HG02610 (cell line): ENCODE measurements around the gene CDSN.

Source experiments
- ATAC-seq: cut with Tn5 transposase; IDR thresholded peaks from one replicate; pipeline ENCODE4 v1.9.1; 2021; ENCODE audit warnings: mild to moderate bottlenecking, moderate library complexity; ENCODE audit not compliant: unreplicated experiment

Gene CDSN

DNA sequence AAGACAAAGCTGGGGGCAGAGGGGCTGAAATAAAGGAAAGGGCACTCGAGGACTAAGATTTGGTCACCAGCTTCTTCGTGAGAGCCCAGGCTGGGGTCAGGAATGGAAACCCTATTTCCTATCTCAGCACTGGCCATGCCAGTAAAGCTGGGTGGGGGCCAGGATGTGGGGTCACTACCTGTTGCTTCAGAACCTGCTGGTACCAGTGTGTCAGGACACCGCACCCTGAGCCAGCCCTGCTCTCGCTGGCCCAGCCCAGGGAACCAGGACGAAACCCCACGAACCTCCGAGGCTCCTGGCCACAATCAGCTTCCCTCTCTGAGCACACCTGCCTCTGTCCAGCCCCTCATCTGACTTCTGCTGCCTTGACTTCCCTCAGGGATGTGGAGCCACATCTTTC is 2.1 kb downstream of the CDSN start:
- no peak for ATAC-seq

DNA sequence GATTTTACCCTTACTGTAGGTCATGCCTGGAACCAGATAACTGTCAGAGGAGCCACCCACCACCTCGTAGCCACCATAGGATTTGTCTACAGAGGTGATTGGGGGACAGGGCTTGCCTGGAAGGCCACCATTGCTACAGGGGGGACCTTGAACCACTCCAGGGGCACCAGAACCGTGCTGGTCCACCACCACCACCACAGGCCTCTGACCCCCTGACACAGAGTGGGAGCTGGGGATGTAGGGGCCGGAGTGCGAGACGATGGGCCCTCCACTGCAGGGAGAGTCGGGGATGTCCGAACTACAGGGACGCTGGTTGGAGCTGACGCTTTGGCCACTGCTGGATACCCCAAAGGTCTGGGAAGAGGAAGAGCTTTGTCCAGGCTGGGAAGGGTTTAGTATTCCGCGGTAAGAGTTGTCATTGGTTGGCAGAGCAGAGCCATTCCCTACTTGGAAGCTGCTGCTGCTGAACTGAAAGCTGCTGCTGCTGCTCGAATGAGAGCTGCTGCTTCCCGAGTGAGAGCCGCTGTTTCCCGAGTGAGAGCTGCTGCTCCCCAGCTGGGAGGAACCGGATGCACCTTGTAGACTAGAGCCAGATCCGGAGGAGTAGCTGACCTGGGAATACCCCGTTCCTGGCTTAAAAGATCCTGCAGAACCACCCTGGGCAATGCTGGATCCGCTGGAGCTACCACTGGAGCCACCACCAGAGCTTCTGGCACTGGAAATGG is 3.4 kb downstream of the CDSN start:
- no peak for ATAC-seq

DNA sequence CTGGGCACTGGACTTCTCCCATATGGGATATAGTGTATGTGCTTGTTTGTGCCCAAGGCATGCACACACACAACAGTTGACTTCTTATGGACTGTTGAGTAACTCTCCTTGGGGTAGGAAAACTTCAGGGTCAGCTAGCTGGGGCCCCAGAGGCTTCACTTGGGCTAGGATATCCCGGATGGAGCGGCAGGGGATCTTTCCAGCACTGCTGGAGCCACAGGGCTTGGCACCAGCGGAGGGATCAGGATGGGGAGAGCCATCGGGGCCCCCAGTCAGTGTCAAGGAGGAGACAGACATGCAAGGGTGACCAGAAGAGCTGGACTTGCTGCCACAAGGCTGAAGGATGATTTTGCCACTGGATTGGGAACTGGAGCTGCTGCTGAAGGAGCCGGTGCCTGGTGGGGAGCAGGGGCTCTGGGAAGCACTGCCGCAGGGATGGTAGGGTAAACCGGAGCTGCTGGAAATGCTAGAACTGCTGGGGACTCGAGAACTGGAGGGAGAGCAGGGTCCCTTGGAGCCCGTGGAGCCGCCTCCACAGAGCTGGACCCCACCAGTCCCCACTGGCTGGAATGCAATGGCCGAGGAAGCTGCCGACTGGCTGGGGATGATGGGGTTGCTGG is 4.2 kb downstream of the CDSN start:
- ATAC-seq: no peak

DNA sequence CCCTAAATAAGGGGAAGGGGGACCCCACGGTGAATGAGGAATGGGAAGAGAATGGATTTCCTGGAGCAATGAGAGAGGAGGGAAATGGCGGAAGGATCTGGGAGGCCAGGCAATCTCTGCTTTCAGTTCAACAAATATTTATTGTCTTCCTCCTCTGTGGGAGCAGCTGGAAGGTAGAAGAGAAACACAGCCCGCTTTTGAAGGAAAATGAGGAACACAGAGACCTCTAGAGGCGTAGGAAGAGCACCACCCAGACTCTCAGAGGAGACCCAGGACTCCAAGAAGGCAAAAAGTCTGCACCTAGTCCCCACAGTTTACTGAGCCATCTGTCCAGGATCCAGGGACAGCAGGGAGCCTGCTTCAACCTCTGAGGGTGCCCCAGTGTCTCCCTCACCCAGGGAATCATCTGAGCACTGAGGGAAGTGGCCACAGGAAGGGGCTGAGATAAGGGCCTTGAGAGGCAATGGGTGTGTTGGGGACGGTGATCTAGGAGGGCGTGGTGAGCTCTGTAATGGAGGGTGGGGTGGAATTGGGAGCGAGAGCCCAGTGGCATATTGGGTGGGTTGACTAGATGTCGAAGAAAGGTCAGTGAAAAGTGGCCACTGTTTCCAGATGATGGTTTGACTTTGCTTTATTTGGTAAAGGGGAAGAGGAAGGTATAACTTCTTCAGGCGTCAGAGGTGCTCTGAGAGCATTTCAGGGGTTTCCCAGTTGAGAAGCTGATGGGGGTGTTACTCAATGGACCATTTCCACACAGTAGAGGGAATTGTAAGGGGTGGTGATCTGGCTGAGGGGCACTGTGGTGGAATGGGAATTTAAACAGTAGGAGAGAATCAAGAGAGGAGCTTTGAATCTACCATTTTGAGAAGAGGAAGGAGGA is 5.0 kb downstream of the CDSN start:
- no peak for ATAC-seq

DNA sequence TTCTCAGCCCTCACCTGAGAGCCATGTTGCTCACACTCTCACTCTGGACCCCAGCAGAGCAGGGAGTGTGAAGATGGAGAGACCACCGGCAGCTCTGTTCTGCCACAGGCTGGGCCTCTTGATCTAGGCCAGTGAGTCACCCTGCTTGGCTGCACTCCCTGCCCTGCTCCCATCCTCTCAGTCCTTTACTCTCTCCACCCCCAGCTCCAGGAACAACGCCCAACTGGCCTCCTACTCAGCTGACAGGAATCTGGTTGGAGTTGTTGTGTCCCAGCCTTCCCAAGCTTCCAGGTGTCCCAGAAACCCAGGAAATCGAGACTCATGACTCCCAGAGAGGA is 5.7 kb downstream of the CDSN start, which contains the start of gene PSORS1C1:
PSORS1C1 (plus strand) TSS at position 260 of the 338 bp plus-strand sequence. CDS start 14,833 bp downstream, outside the sequence.
- no peak for ATAC-seq

DNA sequence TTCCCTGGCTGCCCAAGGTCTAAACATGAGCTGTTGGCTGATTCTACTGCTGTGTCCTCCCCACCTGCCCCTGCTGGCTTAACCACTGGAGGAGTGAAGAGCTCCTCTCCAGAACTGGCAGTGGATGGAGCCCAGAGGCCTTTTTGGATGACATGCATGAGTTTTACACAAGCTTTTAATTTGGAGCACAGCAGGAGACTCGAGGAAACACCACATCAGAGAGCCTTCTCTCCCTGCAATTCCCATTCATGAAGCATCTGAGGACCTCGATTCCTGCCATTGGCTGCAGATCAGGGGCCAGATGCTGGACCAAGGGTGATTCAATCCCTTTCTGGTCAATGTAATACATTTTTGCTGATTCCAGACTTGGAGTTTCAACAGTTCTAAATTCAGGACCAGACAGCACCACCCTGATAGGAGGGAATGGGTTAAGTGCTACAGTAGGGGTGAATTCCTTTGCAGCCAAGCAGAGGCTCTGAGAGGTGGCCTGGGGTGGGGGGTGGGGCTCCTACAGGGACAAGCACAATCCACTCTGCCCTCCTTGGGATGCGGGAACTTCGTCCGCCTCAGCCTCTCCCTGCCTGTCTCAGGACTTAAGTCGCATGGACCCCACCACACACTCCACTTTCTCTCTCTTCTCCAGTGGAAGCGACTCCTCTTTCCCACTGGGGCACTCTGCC is 6.2 kb downstream of the CDSN start:
- no peak for ATAC-seq

DNA sequence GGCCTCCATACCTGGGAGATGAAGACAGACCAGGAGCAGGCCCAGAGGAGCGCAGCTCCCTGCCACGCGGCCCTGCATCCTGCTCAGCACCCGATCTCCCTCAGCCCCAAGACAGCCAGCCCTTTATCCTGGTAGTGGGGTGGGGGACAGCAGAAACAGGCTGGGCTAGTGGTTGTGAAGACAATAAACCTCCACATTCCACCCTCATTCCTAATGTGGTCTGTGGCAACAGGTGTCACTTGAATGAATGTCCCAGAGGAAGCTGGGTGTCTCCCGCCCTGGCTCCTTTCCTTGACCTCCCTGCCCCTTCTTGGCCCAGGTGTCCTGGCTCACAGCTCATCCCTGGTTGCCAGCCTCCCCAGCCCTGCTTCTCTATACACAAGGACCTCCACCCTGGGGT is 7.8 kb downstream of the CDSN start, which contains the start of gene C6orf15:
C6orf15 (minus strand) TSS at position 98 of the 400 bp plus-strand sequence; CDS start at position 78, 20 bp downstream.
- no peak for ATAC-seq

DNA sequence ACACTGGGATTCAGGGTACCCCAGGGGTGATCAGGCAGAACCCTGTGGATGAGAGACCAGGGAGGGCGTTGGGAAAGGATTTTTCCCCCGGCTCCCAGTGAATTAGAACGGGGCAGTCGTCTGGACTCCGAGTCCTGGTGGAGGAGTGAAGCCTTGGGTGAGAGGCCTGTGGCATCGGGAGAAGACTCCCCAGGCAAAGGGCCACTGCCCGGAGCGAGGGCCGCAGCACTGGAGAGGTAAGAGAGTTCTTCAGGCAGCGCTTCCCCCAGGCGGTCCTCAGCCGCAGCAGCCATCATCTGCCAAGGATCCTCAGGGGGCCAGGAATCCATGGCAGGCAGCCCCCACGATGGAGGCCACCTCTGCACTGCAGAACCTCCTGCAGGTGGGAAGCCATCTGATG is 8.5 kb downstream of the CDSN start:
- ATAC-seq: no peak

DNA sequence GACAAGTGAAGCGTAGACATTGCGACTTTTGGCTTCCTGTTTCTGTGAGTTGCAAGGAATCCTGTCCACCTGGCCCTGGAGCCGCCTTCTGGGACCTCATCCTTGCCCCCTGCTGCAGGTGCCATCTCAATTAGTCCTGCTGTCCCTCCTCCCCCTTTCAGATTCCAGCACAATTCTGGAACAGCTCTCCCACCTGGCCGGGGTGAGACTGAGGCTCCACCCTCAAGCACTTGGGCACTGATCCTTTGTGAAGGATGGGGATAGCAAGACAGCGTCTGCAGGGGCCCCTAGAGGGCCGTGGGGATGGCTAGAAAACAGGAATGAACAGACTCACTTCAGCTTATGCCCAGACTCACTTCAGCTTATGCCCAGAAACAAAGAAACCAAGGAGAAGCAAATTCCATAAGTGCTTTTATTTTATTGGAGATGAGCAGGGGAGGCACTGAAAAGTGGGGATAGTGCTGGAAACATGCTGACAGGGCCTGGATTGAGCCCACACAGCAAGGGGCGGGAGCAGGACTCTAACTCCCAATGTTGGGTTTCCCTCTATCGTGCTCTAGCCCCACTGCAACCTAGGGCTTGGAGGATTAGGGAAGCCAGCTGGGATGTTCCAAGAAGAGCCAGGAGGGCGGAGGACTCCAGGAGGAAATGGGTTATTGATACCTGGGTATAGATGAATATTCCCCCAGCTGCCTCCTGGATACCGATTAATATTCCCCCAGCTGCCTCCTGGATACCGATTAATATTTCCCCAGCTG is 9.2 kb downstream of the CDSN start:
- ATAC-seq: no peak

DNA sequence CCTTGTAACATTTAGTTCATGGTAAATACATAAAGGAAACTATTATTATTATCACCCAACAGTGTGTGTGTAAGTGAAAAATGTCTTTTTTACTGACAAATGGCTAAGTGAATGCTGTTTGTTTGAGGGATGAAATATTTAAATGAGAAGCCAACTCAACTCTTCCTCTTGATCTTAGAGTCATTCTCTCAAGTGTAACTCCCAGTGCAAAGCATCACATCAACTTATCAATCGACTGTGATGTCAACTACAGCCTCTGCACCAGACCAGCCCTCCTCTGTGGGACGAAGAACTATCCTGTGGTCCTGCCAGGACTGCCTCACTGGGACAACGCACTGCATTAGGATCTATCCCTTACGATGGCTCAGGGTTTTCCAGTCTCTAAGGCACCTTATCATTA is 13.2 kb downstream of the CDSN start:
- ATAC-seq: no peak

DNA sequence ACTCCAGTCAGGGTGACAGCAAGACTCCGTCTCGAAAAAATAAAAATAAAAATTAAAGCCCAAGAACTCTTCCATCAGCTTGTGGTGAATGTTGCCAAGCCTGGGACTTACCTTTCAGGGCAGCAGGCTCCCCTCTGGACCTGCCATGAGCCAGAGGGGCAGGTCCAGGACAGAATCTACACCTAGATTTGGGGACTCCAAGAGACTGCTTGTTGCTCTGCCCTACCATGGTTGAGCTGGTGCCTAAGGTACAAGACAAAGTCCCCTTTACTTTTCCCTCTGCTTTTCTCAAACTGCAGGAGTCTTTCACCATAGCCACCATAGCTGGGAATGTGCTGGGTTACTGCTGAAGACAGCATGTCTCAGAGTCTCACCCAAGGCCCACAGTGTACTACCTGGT is 17.1 kb downstream of the CDSN start:
- no peak for ATAC-seq

DNA sequence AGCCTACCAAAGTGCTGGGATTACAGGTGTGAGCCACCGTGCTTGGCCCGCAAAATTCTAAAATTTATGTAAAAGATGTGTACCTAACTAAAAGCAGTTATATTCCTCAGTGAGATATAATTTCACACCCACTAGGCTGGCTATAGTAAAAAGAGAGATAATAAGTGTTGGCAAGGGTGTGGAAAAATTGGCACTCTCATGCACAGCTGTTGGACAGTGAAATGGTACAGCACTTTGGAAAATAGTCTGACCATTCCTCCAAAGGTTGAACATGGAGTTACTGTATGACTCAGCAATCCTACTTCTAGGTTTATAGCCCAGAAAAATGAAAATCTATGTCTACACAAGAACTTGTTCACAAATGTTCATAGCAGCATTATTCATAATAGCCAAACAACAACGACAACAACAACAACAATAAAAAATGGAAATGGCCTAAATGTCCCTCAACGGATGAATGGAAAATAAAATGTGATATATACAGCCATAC is 21.8 kb downstream of the CDSN start:
- no peak for ATAC-seq

DNA sequence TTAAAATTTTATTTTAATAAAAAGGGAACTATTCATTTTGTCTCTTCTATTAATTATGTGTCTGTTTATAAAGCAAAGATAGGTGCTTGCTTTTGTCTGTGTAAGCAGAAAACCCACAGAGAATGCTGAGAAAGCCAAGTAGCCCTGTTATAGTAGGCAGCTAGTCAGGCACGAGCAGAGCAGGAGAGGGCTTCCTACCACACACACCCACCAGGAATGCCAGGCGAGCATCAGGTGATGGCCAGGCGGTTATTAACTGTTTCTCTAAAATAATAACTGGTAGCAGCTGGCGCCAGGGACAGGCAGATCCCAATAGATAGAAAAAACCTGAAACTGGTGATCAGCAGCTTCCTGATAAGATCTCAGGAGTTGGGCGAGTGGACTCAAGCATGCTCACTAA is 23.6 kb downstream of the CDSN start:
- ATAC-seq: no peak

DNA sequence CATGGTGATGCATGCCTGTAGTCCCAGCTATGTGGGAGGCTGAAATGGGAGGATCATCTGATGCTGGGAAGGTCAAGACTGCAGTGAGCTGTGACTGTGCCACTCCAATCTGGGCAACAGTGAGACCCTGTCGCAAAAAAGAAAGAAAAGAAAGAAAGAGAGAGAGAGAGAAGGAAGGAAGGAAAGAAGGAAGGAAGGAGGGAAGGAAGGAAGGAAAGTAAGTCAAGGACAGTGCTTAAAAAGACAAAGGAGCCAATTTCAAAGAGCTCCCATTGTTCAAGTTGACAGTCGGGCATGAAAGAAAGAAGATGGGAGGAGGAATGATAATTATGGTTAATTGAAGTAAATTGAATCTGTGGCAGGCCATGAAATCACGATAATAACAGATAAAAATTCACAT is 24.0 kb downstream of the CDSN start:
- ATAC-seq: no peak

DNA sequence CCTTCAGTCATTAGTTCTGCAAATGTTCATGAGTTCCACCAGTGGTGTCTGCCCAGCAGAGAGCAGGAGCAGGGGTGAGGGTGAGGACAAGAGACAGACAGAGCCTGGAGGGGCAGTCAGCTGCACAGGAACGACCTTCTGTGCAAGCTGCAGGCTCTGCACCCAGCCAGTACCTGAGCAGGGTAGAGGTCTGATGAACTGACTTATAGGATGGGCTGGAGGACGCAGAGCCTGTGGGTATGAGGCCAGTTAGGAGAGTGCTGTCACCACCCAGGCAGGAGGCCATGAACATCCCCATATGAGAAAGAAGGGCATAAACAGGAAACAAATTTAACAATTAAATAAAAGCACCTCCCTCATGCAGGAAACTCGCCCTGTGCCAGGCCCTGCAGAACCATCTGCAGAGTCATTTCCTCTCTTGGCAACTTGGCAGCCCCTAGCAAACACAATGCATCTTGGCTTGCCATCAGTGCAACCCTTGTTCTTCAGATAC is 25.8 kb downstream of the CDSN start:
- no peak for ATAC-seq

DNA sequence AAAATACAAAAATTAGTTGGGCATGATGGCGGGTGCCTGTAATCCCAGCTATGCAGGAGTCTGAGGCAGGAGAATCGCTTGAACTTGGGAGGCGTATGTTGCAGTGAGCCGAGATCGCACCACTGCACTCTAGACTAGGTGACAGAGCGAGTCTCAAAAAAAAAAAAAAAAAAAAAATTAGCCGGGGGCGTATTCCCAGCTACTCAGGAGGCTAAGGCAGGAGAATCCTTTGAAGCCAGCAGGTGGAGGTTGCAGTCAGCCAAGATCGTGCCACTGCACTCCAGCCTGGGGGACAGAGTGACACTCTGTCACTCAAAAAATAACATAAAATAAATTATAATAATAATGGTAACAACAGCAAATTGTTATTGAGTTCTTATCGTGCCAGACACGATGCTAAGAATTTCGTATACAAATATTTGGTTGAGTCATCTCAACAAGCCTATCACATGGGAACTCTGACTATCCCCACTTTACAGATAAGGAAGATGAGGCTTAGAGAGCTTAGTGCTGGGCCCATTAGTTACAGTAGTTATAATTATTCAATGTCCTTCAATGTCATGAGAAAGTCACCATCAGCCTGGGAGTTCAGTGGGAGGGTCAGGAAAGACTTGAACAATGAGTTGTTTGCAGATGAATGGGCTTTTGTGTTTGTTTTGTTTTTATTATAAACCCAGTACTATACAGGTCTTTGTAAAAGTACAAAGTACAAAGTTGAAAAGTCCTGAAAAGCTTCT is 27.3 kb downstream of the CDSN start:
- ATAC-seq: no peak

DNA sequence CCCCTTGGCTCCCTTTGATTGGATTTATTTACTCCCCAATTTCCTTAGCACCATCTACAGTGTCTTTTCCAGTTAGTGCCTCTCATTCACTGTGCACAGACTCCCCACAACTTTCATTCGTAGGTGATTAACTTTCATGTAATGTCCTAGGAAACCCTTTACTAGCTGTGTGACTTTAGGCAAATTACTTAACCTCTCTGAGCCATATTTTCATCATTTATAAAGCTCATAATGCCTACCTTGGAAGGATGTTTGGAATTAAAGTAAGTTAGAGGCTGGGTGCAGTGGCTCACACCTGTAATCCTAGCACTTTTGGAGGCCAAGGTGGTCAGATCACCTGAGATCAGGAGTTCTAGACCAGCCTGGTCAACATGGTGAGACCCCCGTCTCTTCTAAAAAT is 28.0 kb downstream of the CDSN start:
- no peak for ATAC-seq

DNA sequence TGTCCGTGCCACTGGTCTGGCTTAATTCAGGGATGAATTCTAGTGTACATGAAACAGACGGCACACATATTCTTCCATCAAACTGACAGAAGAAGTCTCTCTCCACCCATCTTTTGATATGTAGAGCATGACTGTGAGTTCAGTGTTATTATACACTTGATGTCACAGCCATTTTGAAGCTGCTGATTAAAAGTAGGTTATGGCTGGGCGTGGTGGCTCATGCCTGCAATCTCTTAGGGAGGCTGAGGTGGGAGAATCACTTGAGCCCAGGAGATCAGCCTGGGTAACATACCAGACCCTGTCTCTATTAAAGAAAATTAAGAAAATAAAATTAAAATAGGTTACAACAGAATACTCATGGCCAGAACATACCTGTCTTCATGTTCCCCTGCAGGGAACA is 28.6 kb downstream of the CDSN start:
- no peak for ATAC-seq

DNA sequence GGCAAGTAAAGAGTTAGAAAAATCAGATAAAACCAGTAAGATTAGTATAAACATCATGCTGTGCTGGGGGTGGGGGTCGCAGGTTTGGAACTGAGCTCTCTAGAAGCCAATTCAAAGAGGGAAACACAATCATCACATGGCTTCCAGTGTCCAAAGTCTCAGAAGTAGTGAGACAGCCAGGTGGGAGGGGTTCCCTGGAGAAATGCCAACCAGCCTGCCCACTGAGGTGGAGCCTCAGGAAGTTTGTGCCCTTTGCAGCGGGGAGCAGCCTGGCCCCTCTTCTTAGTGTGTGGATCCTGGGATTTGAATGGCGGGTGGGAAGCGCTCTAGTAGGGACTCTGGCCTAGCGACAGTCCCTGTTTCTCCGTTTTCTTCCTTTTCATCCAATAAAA is 29.3 kb downstream of the CDSN start:
- no peak for ATAC-seq
